ENCODE measurements around the gene SPAG17. TPM values are rescaled to one million over a fixed set of nuclear protein-coding genes. Genes with fewer than 3 reads are reported as not detected.

The SPAG17 gene
- total and polyA plus RNA-seq, 2 of the 4 experiments (the other 2 are of a cell fraction), result 0.10 TPM; not detected in 1

GRCh38 chr1:118160806-118161205 lies 24.2 kb downstream of the SPAG17 start:
- H4K8ac ChIP-seq (ENCODE audit: low read depth in 2 of 2, low read length in 2 of 2), result no peak overlapping the region
- TF ChIP-seq CHD1 (IDR thresholded peaks at IDR 0.05; ENCODE audit: low read depth, low read length), result no peak
- TF ChIP-seq MAZ (IDR thresholded peaks at IDR 0.05; ENCODE audit: borderline replicate concordance, low read depth, low read length), result no peak
- no peak for TF ChIP-seq RCOR1 (IDR thresholded peaks at IDR 0.05; ENCODE audit: insufficient replicate concordance, low read length)
- TF ChIP-seq MAFK (IDR thresholded peaks at IDR 0.05; ENCODE audit: low read depth, low read length), result no peak
- TF ChIP-seq ELK1 (IDR thresholded peaks at IDR 0.05; ENCODE audit: borderline replicate concordance, low read depth, low read length), result no peak
- TF ChIP-seq RAD21 (IDR thresholded peaks at IDR 0.05; ENCODE audit: low read length), result no peak
- TF ChIP-seq RFX5 (IDR thresholded peaks at IDR 0.05; ENCODE audit: low read depth, low read length), result no peak
- TF ChIP-seq CTCF (conservative IDR thresholded peaks at IDR 0.05; ENCODE audit: low read depth, low read length), result no peak
- no peak for TF ChIP-seq NFE2L2 (IDR thresholded peaks at IDR 0.05; ENCODE audit: low read depth, low read length)
- no peak for TF ChIP-seq FOS (IDR thresholded peaks at IDR 0.05; ENCODE audit: low read depth, low read length)
- no peak for TF ChIP-seq BHLHE40 (IDR thresholded peaks at IDR 0.05; ENCODE audit: low read depth, low read length)
- TF ChIP-seq USF2 (IDR thresholded peaks at IDR 0.05; ENCODE audit: low read depth, low read length), result no peak
- TF ChIP-seq CEBPB (IDR thresholded peaks at IDR 0.05; ENCODE audit: low read depth, low read length), result no peak
- no peak for TF ChIP-seq MXI1 (IDR thresholded peaks at IDR 0.05; ENCODE audit: borderline replicate concordance, low read depth, low read length)
- TF ChIP-seq SMC3 (IDR thresholded peaks at IDR 0.05; ENCODE audit: low read depth, low read length), result no peak
- no peak overlapping the region for H2BK15ac ChIP-seq (ENCODE audit: low read depth, low read length)
- H3K9ac ChIP-seq (ENCODE audit: low read depth, low read length), result no peak overlapping the region
- no peak overlapping the region for H4K91ac ChIP-seq (ENCODE audit: insufficient read depth, low read depth, low read length)
- H3K23ac ChIP-seq (ENCODE audit: low read depth, low read length), result no peak overlapping the region
- intact Hi-C loops (cut with micrococcal nuclease) (no loop called here), in situ Hi-C loops (cut with MboI; ENCODE audit: low sequenced_read_pairs) (loop anchor here (25.0 kb wide), 1 partner anchor 1201 kb away; the partner anchor contains the start of gene HAO2), dilution Hi-C loops (cut with HindIII; ENCODE audit: low sequenced_read_pairs, unreplicated experiment) (no loop called here)
- H3K4me2 ChIP-seq (ENCODE audit: low read depth, low read length), result no peak overlapping the region
- H3K27ac ChIP-seq (ENCODE audit: insufficient read depth, low read length), result no peak overlapping the region
- H2BK120ac ChIP-seq (ENCODE audit: low read depth, low read length), result no peak overlapping the region
- H2AK9ac ChIP-seq (replicated peaks; ENCODE audit: low read depth, low read length, poor library complexity), result no peak overlapping the region
- no peaks in the 10 kb centered on the region for H3K79me1 ChIP-seq (ENCODE audit: low read depth in 1 of 2, low read length in 2 of 2)
- no peak overlapping the region for H3K4me3 ChIP-seq (ENCODE audit: insufficient read depth, low read depth, low read length)
- POLR2A ChIA-PET (ENCODE audit: unreplicated experiment), result no interaction called here
- no peak for ATAC-seq (ENCODE audit: low read depth)
- H3K18ac ChIP-seq (ENCODE audit: low read depth, low read length), result no peak overlapping the region
- CTCF ChIA-PET, result no interaction called here
- no peaks in the 10 kb centered on the region for H3K4me1 ChIP-seq (ENCODE audit: control insufficient read depth, insufficient read depth, low read length)
- H3K9me3 ChIP-seq (ENCODE audit: control insufficient read depth, insufficient read depth, low read length), result no peaks in the 10 kb centered on the region
- H2AK5ac ChIP-seq (ENCODE audit: low read depth, low read length), result no peak overlapping the region
- no peak overlapping the region for H3K56ac ChIP-seq (ENCODE audit: extremely low read depth, insufficient read depth, low read length)
- DNase-seq, result no peak
- no peak overlapping the region for H3K14ac ChIP-seq (replicated peaks; ENCODE audit: low read depth, low read length)
- H2AFZ ChIP-seq (replicated peaks; ENCODE audit: low read length, poor library complexity), result no peak overlapping the region
- H2BK20ac ChIP-seq (ENCODE audit: low read depth, low read length), result no peak overlapping the region
- no peak overlapping the region for H2BK5ac ChIP-seq (ENCODE audit: low read depth, low read length, poor library complexity, severe bottlenecking)
- WGBS, 2 experiments (ENCODE audit: extremely low coverage in 2 of 2, insufficient read length in 1 of 2), result no CpG with 5 or more reads among the region's 1 CpG
- peaks cover 2% of the 10 kb centered on the region; the same call in 1 of the 2 replicates for H3K27me3 ChIP-seq (ENCODE audit: control insufficient read depth, insufficient read depth, low read length)
- H4K5ac ChIP-seq (ENCODE audit: low read depth, low read length), result no peak overlapping the region
- no peaks in the 10 kb centered on the region for H3K36me3 ChIP-seq (ENCODE audit: control insufficient read depth, insufficient read depth, low read length)
- no peaks in the 10 kb centered on the region for H4K20me1 ChIP-seq (ENCODE audit: insufficient read depth, low read length)
- H3K4ac ChIP-seq (ENCODE audit: low read depth, low read length), result no peak overlapping the region
- H3K9me1 ChIP-seq (ENCODE audit: insufficient read depth, low read length), result no peaks in the 10 kb centered on the region
- no TSS peak for BruUV-seq (replicated peaks)

Measured in IMR-90 (cell line).